HCT116 (cell line): ENCODE data around the gene DNM2. TPM values are rescaled to one million over a fixed set of nuclear protein-coding genes. Genes with fewer than 3 reads are reported as not detected.

Experiments used
- ATAC-seq: fragments of 200-7000 bp; cut with Tn5 transposase; 2 replicates; pipeline ENCODE4 v1.9.1; 2020; ENCODE audit warnings: mild to moderate bottlenecking, moderate library complexity
- BruUV-seq: library from RNA; stranded (reverse); fragments of 400-500 nt; replicated peaks from 2 replicates; lab custom pipeline; 2021; lab: Mats Ljungman, UMichigan
- CTCF ChIA-PET: fragments of 300-600 bp; sonication (Branson Sonifier 250); formaldehyde crosslinking; loops from one replicate; lab custom pipeline; 2021; ENCODE audit warnings: antibody characterized with exemption; lab: Charles Lee
- POLR2A ChIA-PET: fragments of 300-600, 350-600 bp; sonication (Branson Sonifier 250); formaldehyde crosslinking; loops from one replicate; lab custom pipeline; 2021; ENCODE audit warnings: antibody characterized with exemption; lab: Charles Lee
- RAD21 ChIA-PET, 2 experiments: fragments of 300-600 bp; sonication (Branson Sonifier 250); formaldehyde crosslinking; loops; one replicate each; lab custom pipeline; 2023; ENCODE audit warnings: low total read pairs in 2 of 2; ENCODE audit not compliant: uncharacterized antibody in 2 of 2, unreplicated experiment in 2 of 2, low non-redundant PET in 1 of 2; lab: Charles Lee
- DNase-seq: peaks from one replicate; pipeline ENCODE4 v3.0.0-alpha.2; 2010; ENCODE audit warnings: low read depth, low spot score
- H2AFZ ChIP-seq: fragments of 200-600 bp; shearing (Covaris generic), sonication (generic); 2 replicates; pipeline ENCODE4 v1.6.1; 2017; ENCODE audit warnings: low read depth, mixed run types, mixed read lengths, antibody characterized with exemption, low read length; ENCODE audit not compliant: poor library complexity, severe bottlenecking
- H3K27ac ChIP-seq: 2 replicates; pipeline ENCODE4 v1.5.1; 2012; ENCODE audit warnings: low read depth, low read length
- H3K27me3 ChIP-seq: fragments of 200-600 bp; sonication (generic); 2 replicates; pipeline ENCODE4 v1.6.1; 2016; ENCODE audit warnings: mixed run types, low read length, mixed read lengths; ENCODE audit not compliant: insufficient read depth
- H3K36me3 ChIP-seq, 2 experiments: fragments of 200-500 bp in 1 of 2; fragments of 200-600 bp in 1 of 2; sonication (Bioruptor generic) in 1 of 2; sonication (generic) in 1 of 2; 2 replicates each; pipeline versions ENCODE4 v1.5.1 to v1.6.1; 2014 to 2016; ENCODE audit warnings: low read length in 2 of 2, inconsistent platforms in 1 of 2, mixed read lengths in 1 of 2, mixed run types in 1 of 2; ENCODE audit not compliant: insufficient read depth in 2 of 2, control insufficient read depth in 1 of 2
- H3K4me1 ChIP-seq, 2 experiments: fragments of 200-600 bp in 1 of 2; sonication (generic) in 1 of 2; 2 replicates each; pipeline versions ENCODE4 v1.5.1 to v1.6.1; 2012 to 2017; ENCODE audit warnings: low read length in 2 of 2, inconsistent platforms in 1 of 2, mild to moderate bottlenecking in 1 of 2, mixed read lengths in 1 of 2, mixed run types in 1 of 2, moderate library complexity in 1 of 2; ENCODE audit not compliant: insufficient read depth in 2 of 2, control insufficient read depth in 1 of 2
- H3K4me2 ChIP-seq: fragments of 200-600 bp; sonication (generic); 2 replicates; pipeline ENCODE4 v1.6.1; 2017; ENCODE audit warnings: mixed run types, low read length, mixed read lengths
- H3K4me3 ChIP-seq, 2 experiments: fragments of 200-600 bp in 1 of 2; sonication (generic) in 1 of 2; replicated peaks in 1 of 2; 2 replicates each; pipeline ENCODE4 v1.5.1; 2011 to 2016; ENCODE audit warnings: low read length in 2 of 2, control low read depth in 1 of 2, low read depth in 1 of 2, mild to moderate bottlenecking in 1 of 2, mixed read lengths in 1 of 2, mixed run types in 1 of 2
- H3K79me2 ChIP-seq: fragments of 200-600 bp; sonication (generic); 2 replicates; pipeline ENCODE4 v1.6.1; 2017; ENCODE audit warnings: mild to moderate bottlenecking, mixed run types, low read length, moderate library complexity, mixed read lengths; ENCODE audit not compliant: insufficient read depth
- H3K9ac ChIP-seq: fragments of 200-600 bp; sonication (generic); 2 replicates; pipeline ENCODE4 v1.6.1; 2016; ENCODE audit warnings: low read length, mixed read lengths
- H3K9me2 ChIP-seq: fragments of 200-600 bp; sonication (generic), shearing (Covaris generic); 2 replicates; pipeline ENCODE4 v1.6.1; 2017; ENCODE audit warnings: mixed run types, mild to moderate bottlenecking, moderate library complexity; ENCODE audit not compliant: insufficient read depth
- H3K9me3 ChIP-seq, 2 experiments: fragments of 200-500 bp in 1 of 2; fragments of 200-600 bp in 1 of 2; sonication (Bioruptor generic) in 1 of 2; sonication (generic) in 1 of 2; 2 replicates each; pipeline ENCODE4 v1.6.1; 2014 to 2017; ENCODE audit warnings: low read length in 2 of 2, mixed read lengths in 2 of 2, inconsistent platforms in 1 of 2, low read depth in 1 of 2, mild to moderate bottlenecking in 1 of 2, mixed run types in 1 of 2, moderate library complexity in 1 of 2; ENCODE audit not compliant: control insufficient read depth in 1 of 2, insufficient read depth in 1 of 2
- H4K20me1 ChIP-seq: fragments of 200-600 bp; sonication (generic), shearing (Covaris generic); 2 replicates; pipeline ENCODE4 v1.6.1; 2017; ENCODE audit warnings: mixed run types, mild to moderate bottlenecking, moderate library complexity; ENCODE audit not compliant: insufficient read depth
- ATF3 ChIP-seq: IDR thresholded peaks from 2 replicates; pipeline ENCODE4 v1.6.1; 2012
- CEBPB ChIP-seq: IDR thresholded peaks from 2 replicates; pipeline ENCODE4 v1.6.1; 2012; ENCODE audit warnings: low read depth
- ELF1 ChIP-seq: IDR thresholded peaks from 2 replicates; pipeline ENCODE4 v1.6.1; 2012; ENCODE audit warnings: low read depth, borderline replicate concordance
- MAX ChIP-seq: IDR thresholded peaks from 2 replicates; pipeline ENCODE4 v1.6.1; 2012
- SP1 ChIP-seq: IDR thresholded peaks from 2 replicates; pipeline ENCODE4 v1.6.1; 2012; ENCODE audit warnings: low read depth
- SRF ChIP-seq: IDR thresholded peaks from 2 replicates; pipeline ENCODE4 v1.6.1; 2012; ENCODE audit warnings: low read depth
- YY1 ChIP-seq: IDR thresholded peaks from 2 replicates; pipeline ENCODE4 v1.6.1; 2011; ENCODE audit warnings: low read length, low read depth, moderate library complexity, mild to moderate bottlenecking; ENCODE audit not compliant: insufficient replicate concordance; ENCODE audit errors: extremely low read depth
- ZBTB33 ChIP-seq: IDR thresholded peaks from 2 replicates; pipeline ENCODE4 v1.6.1; 2011; ENCODE audit warnings: mild to moderate bottlenecking, low read length, moderate library complexity; ENCODE audit not compliant: insufficient replicate concordance; ENCODE audit errors: extremely low read depth
- ZFX ChIP-seq: fragments of 450-650 bp; IDR thresholded peaks from 2 replicates; pipeline ENCODE4 v1.6.1; 2017
- ZNF274 ChIP-seq: fragments of 200-500 bp; sonication (Bioruptor generic); IDR thresholded peaks from 2 replicates; pipeline ENCODE4 v1.6.1; 2014; ENCODE audit warnings: mild to moderate bottlenecking, low read depth, low read length, inconsistent platforms
- intact Hi-C: fragments of 100-400 bp; cut with micrococcal nuclease; formaldehyde crosslinking; loops from 2 replicates; pipeline ENCODE4 v1.10.0; 2022
- total RNA-seq: library from RNA; stranded (reverse); gene quantifications from one replicate; pipeline ENCODE4 v1.2.1, GENCODE V29; 2021; ENCODE audit not compliant: unreplicated experiment

DNM2 gene
- total RNA-seq, 1 experiment from 2014 or later: 183 TPM

DNA sequence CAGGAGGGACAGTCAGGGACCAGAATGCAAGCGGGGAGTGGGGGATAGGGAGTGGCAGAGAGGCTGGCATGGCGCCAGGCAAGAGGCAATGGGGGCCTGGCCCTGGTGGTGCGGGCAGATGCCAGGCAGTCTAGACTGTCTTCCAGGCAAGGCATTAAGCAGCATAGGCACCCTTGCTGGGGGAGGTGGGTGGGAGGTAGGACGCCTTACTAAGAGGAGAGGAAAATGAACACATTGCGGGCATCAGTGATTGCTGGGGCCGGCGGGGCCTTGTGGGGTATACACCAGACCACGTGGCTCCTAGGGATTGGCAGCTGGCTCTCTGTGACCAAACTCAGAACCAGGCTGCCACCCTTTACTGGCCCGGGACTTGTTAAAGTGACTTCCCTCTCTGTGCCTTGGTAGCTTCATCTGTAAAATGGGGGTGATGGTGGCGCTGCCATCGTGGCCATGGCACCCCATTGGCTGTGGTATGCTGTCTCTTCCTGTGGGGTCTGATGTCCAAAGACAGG, 46.0 kb downstream of the DNM2 start:
- Histone ChIP-seq H3K4me2 (no peak overlapping the region), H2AFZ (no peak overlapping the region), H3K9me2 (no peaks in the 10 kb centered on the region)
- RAD21 ChIA-PET: no interaction called here
- TF ChIP-seq YY1 (no peak), ELF1 (no peak), ZBTB33 (no peak), CEBPB (no peak), SRF (no peak), ZNF274 (no peak), ZFX (no peak), MAX (no peak), SP1 (no peak), ATF3 (no peak)
- TF ChIP-seq, all 23 proteins: peak for 0
- CTCF ChIA-PET: no interaction called here
- no TSS peak for BruUV-seq
- Histone ChIP-seq H3K79me2 (peaks cover 51% of the 10 kb centered on the region), H3K27ac (peak overlapping the region; percentile 20; the same call in 1 of the 2 replicates), H3K4me3 (no peak overlapping the region), H3K27me3 (no peaks in the 10 kb centered on the region), H4K20me1 (no peaks in the 10 kb centered on the region), H3K9ac (no peak overlapping the region), H3K9me3 (no peaks in the 10 kb centered on the region), H3K36me3 (peaks cover 5 to 8% of the 10 kb centered on the region in 2 experiments; a peak in 3 of 4 replicates), H3K4me1 (peaks cover 46 to 58% of the 10 kb centered on the region in 2 experiments)
- no peak for ATAC-seq
- DNase-seq: no peak
- intact Hi-C loops: no loop called here
- POLR2A ChIA-PET: no interaction called here
